ENCODE data around the gene BCAR3.
"Not testable (repeated sequence)": the region's sequence is repeated elsewhere in the genome, so short reads cannot be mapped to it uniquely, and the experiment has no call there.

The BCAR3 gene

GRCh38 chr1:93687542-93687941, 5.9 kb upstream of the BCAR3 start:
- DNase-seq, result no peak

DNA sequence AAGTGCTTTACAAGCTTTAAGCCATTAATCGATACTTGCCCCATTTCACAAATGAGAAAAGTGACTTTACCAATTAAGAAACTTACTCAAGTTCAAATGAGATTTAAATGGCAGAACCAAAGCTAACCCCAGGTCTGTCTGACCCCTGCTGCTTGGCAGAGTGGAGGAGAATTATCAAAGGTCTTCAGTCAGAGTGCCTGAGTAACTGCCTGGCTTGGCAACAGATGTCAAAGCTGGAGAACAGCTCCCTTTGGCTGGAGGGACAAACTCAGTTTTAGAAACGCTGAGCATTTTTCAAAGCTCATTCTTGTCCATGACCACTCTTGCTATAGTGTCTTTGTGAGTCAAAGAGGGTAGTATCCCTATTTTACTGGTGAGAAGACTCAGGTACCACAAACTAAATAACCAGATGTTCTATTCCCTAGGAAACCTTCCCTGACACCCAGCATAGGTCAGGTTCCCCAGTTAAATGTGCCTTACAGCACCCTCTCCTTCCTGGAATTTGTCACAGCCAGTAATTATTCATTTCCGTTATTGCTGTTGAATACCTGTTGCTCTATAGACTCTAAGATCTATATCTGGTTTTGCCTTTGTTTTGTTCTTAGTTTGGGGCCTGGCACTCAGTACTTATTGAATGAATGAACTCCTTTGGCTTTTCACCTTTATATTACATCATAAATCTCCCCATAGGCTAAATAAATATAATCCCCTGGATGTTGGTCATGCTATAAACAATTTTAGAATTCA, 5.0 kb upstream of the BCAR3 start:
- no peak for DNase-seq

GRCh38 chr1:93685918-93686317, 4.3 kb upstream of the BCAR3 start:
- no peak for DNase-seq

DNA sequence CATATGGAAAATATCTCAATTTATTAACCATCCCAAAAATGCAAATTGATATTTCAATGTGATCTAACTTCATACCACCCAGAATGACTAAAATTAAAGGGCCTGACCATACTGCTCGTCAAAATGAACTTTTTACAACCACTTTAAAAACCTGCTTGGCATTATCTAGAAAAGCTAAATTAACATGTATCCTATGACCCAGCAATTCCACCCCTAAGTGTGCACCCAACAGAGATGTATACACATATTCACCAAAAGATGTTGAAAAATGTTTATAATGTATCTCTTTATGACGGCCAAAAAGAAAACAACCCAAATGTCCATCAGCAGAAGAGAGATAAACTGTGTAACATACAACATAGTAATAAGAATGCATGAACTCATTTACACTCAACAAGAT, 1.6 kb upstream of the BCAR3 start:
- no peak for DNase-seq

- no peak for DNase-seq
Observed at GRCh38 chr1:93681989-93682412, 364 bp upstream of the BCAR3 start.

GRCh38 chr1:93680420-93681100, 1.1 kb downstream of the BCAR3 start:
- DNase-seq, result no peak

DNA sequence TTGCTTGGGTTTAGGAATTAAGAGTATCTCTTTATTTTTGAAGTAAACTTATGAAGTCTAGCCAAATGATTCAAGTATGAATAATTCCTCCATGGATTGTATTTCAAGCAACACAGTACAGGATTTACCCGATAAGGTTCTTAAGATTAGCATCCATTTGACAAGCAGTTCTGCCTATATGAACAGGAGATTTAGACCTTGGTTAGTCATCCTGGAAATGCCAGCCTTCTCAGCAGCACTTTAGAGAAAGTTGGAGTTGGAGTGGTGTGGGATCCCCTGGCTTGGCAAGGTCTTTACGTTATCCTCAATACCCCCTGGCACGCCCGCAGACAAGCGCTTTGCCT, 1.6 kb downstream of the BCAR3 start:
- no peak for DNase-seq

- DNase-seq, result no peak
Observed at GRCh38 chr1:93679546-93679945, 2.1 kb downstream of the BCAR3 start.

DNA sequence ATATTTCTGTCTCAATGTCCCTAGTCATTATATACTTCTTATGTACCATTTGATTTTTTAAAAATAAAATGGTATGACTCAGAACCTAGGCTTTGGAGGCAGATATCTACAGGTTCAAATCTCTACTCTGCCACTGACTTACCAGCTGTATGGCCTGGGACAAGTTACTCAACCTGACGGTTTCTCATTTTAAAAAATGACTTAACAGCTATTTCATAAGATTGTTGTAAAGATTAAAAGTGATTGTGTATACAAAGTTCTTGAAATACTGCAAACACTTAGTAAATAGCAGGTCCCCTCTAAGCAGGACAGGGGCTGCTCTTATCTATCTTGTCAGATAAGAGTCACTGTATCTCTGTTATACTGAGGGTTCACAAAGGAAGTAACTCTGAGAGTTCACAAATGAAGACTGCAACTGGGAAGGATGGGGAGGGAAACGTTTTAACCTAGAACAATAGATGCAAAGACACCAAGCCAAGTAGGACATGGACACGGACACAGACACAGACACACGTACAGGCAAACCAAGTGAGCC, 2.6 kb downstream of the BCAR3 start:
- no peak for DNase-seq

- no peak for DNase-seq
Observed at GRCh38 chr1:93678491-93678890, 3.1 kb downstream of the BCAR3 start.

DNA sequence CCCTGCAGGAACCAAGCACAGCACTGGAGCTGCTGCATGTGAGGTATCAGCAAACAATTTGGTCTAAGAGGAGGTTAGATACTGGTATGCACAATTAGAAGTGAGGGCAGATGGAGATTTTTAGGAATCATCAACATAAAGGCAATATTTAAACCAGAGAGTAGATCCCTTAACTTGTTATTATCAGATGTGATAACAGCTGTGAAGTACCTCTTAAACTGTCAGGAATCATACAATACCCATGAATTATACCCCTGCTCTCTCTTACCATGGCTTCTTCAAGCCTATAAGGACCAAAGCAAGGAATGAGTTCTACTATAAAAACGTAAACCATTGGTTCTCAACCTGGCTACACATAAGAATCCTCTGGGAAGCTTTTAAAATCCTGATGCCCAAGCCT, 3.9 kb downstream of the BCAR3 start:
- no peak for DNase-seq

DNA sequence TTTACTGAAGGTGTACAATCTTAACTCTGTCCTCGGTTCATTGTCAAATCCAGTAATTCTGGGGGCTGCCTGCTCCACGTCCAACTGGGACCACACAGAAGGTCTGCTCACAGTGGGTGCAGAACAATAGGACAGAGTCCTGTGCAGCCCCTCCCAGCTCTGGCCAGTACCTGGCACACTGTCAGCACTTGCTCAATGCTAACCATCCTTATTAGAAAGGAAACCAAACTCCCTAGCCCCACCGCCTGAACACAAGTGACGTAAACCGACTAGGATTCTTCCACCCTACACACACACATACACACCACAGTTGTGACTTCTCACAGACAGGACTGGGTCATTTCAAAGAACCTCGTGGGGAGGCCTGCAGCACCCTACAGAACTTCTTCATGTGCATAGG, 5.2 kb downstream of the BCAR3 start:
- no peak for DNase-seq

DNA sequence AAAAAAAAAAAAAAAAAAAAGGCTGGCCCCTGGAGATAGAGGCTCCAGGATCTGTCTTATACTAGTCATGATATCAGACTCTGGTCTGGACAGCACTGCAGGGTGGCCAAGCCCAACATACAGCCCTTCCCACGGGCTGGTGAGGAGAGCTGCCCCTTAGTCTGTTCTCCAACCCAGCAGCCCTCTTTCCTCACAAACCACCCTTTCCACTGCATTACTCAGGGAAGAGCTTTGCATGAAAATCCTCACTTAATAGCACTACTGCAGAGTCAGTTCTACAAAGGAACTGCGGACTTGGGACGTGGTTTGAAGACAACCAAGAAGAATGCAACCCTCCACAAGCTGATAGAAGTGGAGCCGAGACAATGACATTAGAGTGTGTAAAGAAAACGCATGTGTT, 5.7 kb downstream of the BCAR3 start:
- no peak for DNase-seq

GRCh38 chr1:93675271-93675670, 6.4 kb downstream of the BCAR3 start:
- DNase-seq, result no peak

DNA sequence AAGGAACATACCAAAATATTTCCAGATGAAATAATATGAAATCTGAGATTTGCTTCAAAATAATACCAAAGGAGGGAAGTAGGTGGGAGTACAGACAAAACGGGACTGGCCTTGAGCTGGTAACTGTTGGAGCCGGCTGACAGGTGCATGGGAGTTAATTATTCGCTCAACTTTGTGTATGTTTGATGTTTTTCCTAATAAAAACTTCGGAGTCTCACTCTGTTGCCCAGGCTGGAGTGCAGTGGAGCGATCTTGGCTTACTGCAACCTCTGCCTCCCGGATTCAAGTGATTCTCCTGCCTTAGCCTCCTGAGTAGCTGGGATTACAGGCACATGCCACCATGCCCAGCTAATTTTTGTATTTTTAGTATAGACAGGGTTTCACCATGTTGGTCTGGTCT, 7.6 kb downstream of the BCAR3 start:
- not testable (repeated sequence) for DNase-seq

- DNase-seq, result no peak
Observed at GRCh38 chr1:93673163-93673829, 8.3 kb downstream of the BCAR3 start.

GRCh38 chr1:93672477-93673162, 9.0 kb downstream of the BCAR3 start:
- DNase-seq, result peak; percentile 43

- DNase-seq, result peak; percentile 89
Observed at GRCh38 chr1:93672069-93672468, 9.6 kb downstream of the BCAR3 start.

DNA sequence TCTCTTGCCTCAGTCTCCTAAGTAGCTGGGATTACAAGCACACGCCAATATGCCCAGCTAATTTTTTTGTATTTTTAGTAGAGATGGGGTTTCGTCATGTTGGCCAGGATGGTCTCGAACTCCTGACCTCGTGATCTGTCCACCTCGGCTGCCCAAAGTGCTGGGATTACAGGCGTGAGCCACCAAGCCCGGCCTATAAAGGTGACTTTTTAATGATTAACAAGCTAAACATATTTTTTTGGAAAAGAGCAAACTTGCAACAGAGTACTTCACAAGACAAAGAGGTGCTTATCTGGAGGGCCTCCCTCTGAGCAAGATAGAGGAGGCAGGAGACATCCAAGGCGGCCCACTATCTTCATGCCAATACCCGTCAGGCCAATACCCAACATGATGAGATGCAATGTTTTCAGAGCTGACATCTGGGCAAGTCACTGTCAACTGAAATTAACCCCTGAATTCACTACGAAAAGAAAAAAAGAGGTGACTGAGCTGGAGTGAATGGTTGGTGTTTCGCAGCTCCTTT, 10.5 kb downstream of the BCAR3 start:
- DNase-seq, result no peak

DNA sequence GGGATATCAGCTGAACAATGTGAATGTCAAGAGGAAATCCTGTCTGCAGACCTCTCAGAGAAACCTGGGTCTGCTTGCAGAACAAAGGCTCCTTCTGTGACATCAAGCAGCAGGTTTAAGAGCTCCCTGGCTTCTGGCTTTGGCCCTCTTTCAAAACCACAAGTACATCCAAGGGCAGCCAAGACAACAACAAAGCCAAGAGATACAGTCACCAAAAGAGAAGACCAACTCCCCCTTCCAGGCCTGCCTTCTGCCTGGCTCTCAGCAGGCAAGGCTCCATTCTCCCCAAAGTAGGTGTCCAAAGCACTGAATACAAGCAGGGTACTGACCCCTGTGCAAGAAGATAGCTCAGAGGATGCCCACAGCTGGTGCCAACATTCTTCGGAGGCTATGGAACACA, 11.5 kb downstream of the BCAR3 start:
- DNase-seq, result peak; percentile 31

DNA sequence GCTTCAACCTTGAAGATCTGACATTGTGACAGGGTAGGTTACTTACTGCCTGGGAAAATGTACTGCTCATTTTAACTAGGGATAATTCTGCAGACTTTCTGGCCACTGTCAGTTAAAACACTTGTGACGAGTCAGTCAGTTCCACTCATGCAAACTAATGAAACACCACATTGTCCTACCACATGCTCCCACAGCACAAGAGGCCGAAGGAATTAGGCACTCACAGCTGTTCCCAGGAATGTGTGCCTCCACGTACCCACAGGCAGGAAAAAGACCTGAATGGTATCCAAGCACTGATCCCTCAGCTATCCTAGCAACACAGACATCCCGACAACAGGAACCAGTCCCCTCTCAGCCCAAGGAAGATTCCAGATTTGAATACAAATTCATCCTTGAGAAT, 12.3 kb downstream of the BCAR3 start:
- no peak for DNase-seq

DNA sequence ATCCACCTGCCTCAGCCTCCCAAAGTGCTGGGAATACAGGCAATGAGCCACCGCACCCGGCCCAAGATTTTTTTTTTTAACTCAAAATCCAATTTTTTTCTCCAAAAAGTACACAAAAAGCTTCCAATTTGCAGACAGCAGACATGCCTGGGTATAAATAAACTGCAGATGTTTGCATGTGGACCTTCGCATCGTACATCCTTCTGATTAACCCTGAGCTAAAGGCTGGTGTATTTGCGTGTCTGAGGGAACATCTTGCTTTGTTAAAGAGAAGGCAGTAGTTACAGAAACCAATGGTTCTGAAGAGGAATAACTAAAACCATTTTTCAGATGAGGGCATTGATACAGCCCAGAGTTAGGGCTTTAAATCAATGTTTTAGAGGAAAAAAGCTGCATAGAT, 12.7 kb downstream of the BCAR3 start:
- no peak for DNase-seq

DNA sequence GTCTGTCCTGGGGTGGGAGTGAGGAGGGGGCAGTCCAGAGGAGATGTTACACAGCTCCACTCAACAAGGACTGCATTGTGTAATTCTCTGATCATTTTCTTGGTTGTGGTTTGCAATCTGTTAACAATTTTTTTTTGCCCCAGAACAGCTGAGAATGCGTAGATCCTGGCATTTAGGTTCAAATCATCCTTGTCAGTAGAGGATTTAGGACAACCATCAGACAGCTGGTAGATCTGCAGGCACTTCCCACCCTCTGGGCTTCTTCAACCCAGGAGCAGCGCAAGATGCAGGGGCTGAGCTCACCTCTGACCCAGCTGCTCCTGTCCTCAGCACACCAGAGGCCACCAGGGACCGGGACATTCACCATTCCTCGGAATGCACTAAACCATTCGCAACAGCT, 13.5 kb downstream of the BCAR3 start:
- no peak for DNase-seq

Measured in OCI-M1 (cell line).